ENCODE measurements around the gene PPP1R12B.

DNA sequence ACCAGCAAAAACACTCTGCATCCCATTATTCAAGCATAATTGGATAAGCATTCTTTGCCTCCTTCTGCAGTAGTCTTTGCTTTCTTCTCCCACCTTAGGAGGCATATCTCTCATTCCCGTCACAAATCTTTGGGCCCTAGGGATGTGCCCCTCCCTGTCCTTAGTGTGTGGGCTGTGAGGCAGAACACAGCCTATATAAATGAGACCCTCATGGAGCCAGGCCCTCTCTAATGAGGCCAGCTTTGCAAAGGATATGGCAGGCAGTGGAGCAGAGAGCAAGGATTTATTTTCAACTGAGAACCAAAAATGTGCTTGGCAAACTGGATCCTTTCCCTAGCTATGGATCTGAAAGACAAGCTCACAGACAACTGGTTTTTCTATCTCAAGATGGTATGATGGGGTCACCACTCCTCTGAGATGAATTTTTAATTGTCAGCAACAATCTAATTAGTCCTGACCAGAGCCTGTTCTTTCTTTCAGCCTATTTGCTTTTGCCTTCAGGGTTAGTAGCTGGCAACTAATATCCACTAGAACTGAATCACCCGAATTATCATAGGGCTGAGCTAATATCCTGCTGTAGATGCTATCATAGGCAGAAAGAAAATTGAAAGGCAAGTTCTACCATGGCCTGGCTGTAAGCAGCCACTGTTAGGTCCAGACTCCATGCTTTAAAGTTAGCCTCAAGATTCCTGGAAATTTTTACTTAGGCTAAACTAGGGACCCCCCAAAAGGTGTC, 227.6 kb downstream of the PPP1R12B start:
- TF ChIP-seq CTCF (conservative IDR thresholded peaks at IDR 0.05; ENCODE audit: low read depth, low read length) (no peak), EZH2 (IDR thresholded peaks at IDR 0.05; ENCODE audit: borderline replicate concordance, low read depth, low read length, poor library complexity, severe bottlenecking) (no peak)

Measured in A673 (cell line).